GM06990 (cell line): ENCODE measurements around the gene NEDD4L.

Experiments used
- DNase-seq: peaks from one replicate; pipeline ENCODE4 v3.0.0-alpha.2; 2011; ENCODE audit not compliant: insufficient read length; ENCODE audit errors: extremely low read depth
- H3K27me3 ChIP-seq: replicated peaks from 2 replicates; pipeline ENCODE4 v1.6.0; 2011; ENCODE audit warnings: low read length; ENCODE audit not compliant: control insufficient read depth, insufficient read depth
- H3K36me3 ChIP-seq: 2 replicates; pipeline ENCODE4 v1.5.1; 2011; ENCODE audit warnings: low read length; ENCODE audit not compliant: control insufficient read depth, insufficient read depth
- H3K4me3 ChIP-seq: replicated peaks from 2 replicates; pipeline ENCODE4 v1.5.1; 2011; ENCODE audit warnings: low read depth, mild to moderate bottlenecking, control low read depth, low read length
- TF ChIP-seq, protein P1 (sequence below): IDR thresholded peaks from 2 replicates; pipeline ENCODE4 v1.5.1; 2011; ENCODE audit warnings: low read length, control low read depth, mild to moderate bottlenecking, inconsistent platforms; ENCODE audit not compliant: insufficient read depth, poor library complexity, severe bottlenecking

NEDD4L gene

DNA sequence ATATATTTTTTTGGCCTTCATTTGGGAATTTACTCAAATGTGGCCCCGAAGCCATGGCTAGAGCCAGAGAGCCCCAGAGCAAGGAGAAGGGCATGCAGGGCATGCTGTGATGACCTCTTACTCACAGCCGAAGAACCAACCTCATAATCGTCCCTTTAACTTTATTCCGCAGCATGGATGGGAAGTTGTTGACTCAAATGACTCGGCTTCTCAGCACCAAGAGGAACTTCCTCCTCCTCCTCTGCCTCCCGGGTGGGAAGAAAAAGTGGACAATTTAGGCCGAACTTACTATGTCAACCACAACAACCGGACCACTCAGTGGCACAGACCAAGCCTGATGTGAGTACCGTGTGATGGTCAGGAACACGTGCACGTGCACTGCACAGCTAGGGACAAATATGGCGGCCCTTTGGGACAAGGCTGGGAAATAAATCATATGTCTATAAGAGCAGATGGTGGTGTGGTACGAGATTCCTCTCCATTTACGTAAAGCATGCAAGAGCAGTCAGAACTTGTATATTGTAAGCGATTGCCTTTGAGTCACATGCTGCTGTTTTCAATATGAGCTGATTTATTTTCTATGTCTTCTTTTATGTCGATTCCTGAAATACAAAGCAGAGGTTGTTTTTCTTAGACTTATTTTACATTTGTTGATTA, 280.9 kb downstream of the NEDD4L start:
- Histone ChIP-seq H3K36me3 (peaks cover 6% of the 10 kb centered on the region), H3K4me3 (no peak overlapping the region), H3K27me3 (no peaks in the 10 kb centered on the region)
- TF ChIP-seq, protein P1, sequence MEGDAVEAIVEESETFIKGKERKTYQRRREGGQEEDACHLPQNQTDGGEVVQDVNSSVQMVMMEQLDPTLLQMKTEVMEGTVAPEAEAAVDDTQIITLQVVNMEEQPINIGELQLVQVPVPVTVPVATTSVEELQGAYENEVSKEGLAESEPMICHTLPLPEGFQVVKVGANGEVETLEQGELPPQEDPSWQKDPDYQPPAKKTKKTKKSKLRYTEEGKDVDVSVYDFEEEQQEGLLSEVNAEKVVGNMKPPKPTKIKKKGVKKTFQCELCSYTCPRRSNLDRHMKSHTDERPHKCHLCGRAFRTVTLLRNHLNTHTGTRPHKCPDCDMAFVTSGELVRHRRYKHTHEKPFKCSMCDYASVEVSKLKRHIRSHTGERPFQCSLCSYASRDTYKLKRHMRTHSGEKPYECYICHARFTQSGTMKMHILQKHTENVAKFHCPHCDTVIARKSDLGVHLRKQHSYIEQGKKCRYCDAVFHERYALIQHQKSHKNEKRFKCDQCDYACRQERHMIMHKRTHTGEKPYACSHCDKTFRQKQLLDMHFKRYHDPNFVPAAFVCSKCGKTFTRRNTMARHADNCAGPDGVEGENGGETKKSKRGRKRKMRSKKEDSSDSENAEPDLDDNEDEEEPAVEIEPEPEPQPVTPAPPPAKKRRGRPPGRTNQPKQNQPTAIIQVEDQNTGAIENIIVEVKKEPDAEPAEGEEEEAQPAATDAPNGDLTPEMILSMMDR, result no peak
- DNase-seq, result no peak

GRCh38 chr18:58325494-58325893, 281.5 kb downstream of the NEDD4L start:
- peaks cover 6% of the 10 kb centered on the region for H3K36me3 ChIP-seq

GRCh38 chr18:58334061-58334460, 290.0 kb downstream of the NEDD4L start:
- no peak for DNase-seq
- Histone ChIP-seq H3K27me3 (no peaks in the 10 kb centered on the region), H3K4me3 (no peak overlapping the region), H3K36me3 (no peaks in the 10 kb centered on the region; the same call in 1 of the 2 replicates)
- TF ChIP-seq, protein P1, result no peak

More at GRCh38 chr18:58325494-58325893, 281.5 kb downstream of the NEDD4L start:
- TF ChIP-seq, protein P1, result no peak
- Histone ChIP-seq H3K27me3 (no peaks in the 10 kb centered on the region), H3K4me3 (no peak overlapping the region)
- DNase-seq, result no peak

- no peaks in the 10 kb centered on the region for H3K27me3 ChIP-seq
- TF ChIP-seq, protein P1, result no peak
- H3K36me3 ChIP-seq, result no peaks in the 10 kb centered on the region; the same call in 1 of the 2 replicates
- DNase-seq, result no peak
- H3K4me3 ChIP-seq, result no peak overlapping the region
These were observed 291.2 kb downstream of the NEDD4L start for GRCh38 chr18:58335223-58335622.

DNA sequence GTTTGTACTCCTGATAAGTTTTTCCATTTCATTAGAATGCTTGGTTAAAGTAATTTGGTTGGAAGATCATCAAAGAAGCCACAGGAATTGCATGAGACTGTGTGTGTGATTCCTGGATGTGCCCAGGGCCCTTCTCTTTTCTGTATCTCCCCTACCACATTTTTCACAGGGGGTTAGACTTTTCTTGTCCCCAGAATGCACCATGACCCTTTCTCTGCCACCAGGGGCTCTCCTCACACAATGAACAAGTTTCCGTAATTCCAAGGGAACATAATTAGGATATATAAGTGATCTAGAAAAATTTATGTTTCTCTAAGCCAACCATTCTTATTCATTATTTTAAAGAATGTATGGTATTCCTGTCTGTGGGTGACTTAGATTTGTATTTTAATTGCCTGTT, 291.8 kb downstream of the NEDD4L start:
- H3K36me3 ChIP-seq, result no peaks in the 10 kb centered on the region; the same call in 1 of the 2 replicates

More for the DNA sequence above, 291.8 kb downstream of the NEDD4L start:
- DNase-seq, result no peak
- Histone ChIP-seq H3K27me3 (no peaks in the 10 kb centered on the region), H3K4me3 (no peak overlapping the region)
- TF ChIP-seq, protein P1, result no peak
